NCI-H1092 (cell line): ENCODE data around the gene SP6.
A peak's percentile ranks its signal among the peaks of the same experiment; 100 is the strongest.

Experiments used
- DNase-seq: peaks from one replicate; lab custom pipeline; 2025; lab: John Stamatoyannopoulos, UW

Gene SP6

DNA sequence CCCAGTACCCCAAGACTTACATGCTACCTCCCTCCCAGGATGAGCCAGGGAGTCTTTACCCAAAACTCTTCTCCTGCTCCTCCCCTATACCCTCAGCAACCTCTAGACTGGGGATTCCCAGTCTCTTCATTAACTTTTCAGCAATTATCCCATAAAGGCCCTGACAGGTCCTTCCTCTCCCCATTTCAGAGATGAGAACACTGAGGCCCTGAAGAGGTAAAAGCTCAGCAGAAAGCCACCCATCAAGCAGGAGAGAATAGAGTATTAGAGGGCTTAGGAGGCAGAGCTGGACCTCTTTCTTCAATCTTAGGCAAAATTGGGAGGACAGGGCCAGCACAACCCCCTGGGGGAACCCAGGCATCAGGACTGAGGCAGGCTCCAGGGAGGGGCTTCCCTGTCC is 5.9 kb upstream of the SP6 start:
- DNase-seq = no peak

DNA sequence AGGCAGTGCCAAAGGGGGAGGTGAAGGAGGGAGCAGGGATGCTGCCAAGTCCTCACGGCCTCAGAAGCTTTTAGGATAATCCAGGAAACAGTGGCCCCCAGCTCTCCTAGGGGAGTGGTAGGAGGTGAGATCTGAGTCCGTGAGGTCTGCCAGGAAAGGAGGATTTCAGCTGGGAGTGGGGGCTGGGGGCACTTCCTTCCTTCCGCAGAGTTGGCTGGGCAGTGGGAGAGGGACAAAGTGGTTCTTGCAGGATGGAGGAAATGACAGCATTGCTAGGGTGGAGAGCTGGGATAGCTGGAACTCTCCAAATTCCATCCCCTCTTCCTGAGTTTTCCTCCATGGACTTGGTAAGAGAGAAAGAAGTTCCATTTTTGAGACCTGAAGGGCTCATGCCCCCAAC is 4.8 kb upstream of the SP6 start:
- DNase-seq = no peak

DNA sequence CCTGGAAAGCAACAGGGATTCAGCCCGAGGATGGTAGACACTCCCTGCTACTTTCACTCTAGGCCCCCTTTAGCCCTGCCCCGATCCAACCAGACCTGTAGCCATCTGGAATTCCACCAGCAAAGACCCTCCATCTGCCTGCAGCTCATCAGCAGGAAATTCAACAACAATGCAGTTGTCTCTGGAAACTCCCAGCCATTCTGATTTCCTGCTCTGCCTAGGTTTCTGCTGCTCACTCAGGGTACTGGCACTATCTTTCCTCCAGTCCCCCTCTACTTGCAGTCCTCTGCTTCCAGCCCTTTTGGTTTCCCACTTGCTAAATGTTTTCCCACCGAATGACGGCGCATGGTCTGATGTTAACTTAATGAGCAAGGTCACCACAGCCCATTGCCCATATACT is 2.7 kb upstream of the SP6 start:
- DNase-seq = no peak

DNA sequence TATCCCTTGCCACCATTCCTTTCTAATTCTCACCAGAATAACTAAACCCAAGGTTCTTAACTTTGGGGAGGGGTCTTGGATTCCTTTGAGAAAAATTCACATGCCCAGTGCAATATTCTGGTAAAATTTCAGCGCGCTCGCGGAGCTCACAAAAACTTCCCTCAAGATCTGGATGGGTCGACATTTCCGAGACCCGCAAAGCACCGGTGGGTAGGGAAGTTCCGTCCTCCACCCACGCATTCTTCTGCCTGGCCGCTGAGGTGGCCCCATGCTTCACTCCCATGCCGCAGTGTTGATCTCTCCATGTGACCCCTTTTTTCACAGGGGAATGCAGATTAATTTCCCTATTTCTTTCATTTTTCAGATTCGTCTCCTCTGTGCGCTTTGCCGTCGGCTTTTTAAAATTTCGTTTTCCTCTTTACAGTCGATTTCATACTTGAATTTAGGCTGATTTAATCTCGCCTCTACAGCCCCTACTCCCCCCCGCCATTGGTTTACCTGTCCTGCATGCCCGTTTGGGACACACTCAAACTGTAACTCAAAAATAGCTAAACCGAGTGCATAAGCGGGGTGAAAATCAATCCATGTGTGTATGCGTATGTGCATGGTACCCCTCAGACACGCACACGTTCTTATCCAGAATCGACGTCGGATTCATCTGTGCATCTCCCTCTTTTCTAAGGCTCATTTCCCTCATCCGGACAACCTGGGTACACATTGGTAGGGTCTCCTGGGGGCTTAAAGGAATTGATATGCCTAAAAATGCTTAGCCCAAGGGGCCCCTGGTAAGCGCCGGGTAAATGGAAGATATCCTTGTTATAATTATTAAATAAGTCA is 1.4 kb upstream of the SP6 start:
- no peak for DNase-seq

DNA sequence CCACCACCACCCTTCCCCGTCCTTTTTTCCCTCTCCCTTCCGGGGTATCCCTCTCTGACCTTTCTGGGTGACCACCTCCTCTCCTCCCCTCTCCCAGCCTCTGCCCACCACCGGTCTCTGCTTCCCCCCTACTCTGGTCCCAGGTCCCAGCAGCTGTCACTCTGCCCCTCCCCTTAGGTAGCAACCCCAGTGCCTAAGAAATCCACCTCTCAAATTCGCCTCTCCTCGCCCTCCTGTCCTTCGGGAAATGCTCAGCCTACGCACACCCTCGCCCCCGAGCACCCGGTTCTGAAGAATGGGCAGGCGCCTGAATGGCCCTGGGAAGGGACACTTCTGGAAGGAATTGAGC is 775 bp upstream of the SP6 start:
- no peak for DNase-seq

DNA sequence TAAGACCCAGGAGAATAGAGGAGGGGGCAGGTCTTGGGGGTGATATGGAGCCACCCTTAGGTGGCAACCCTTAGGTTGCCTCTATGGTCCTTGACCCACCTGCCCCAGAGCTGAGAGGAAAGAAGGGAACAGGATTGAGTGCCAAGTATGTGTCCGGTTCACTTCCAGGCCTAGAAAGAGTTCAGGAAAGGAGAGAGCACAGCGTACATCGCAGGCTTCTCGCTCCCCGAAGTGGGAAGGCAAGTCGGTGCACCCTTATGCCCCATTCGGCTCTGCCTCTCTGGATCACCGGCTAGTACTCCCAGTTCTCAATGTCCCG is 631 bp downstream of the SP6 start:
- DNase-seq = no peak

DNA sequence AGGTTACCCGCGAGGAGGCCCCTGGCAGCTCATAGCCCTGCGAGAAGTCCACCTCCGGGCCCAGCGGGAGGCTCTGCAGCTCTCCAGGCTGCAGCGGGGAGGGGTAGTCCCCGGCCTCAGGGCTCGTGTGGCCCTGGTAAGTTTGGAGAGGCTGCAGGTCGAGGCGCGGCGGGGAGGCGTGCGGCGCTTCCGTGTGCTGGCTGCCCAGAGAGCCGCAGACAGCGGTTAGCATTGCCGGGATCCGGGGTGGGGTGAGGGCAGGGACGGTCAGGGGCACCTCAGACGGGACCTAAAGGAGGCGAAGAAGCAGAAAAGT is 2.8 kb downstream of the SP6 start:
- DNase-seq = no peak

DNA sequence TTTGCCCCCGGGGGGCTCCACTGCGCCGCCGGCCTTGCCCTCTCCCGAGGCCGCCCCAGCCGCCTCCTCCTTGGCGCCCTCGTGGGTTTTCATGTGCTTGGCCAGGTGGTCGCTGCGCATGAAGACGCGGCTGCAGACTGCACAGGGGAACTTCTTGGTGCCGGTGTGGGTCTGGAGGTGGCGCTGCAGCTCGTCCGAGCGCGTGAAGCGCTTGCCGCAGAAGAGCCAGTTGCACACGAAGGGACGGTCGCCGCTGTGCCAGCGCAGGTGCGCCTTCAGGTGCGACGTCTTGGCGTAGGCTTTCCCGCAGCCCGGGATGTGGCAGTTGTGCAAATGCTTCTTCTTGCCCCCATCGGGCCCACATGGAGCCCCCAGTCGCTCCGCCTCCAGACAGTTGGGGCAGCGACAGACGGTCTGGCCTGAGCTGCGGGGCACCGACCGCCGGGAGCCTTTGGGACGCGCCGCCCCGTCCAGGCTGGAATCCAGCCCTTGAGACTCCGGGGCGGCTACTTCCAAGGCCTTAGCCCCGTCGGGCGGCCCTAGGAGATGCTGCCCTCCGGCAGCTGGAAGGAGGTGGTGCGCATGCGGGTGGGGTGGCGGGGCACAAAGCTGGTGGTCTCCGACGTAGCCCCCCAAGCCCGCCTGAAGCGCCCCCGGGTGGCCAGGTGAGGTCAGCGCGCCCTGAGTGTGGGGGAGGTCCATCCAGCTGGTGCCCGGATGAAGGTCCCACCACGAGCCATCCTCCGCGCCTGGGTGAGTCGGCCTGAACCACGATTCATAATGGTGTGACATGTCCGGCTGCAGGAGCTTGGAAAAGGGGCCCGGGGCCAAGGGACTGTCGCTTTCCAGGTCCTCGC is 3.4 kb downstream of the SP6 start:
- DNase-seq = no peak

DNA sequence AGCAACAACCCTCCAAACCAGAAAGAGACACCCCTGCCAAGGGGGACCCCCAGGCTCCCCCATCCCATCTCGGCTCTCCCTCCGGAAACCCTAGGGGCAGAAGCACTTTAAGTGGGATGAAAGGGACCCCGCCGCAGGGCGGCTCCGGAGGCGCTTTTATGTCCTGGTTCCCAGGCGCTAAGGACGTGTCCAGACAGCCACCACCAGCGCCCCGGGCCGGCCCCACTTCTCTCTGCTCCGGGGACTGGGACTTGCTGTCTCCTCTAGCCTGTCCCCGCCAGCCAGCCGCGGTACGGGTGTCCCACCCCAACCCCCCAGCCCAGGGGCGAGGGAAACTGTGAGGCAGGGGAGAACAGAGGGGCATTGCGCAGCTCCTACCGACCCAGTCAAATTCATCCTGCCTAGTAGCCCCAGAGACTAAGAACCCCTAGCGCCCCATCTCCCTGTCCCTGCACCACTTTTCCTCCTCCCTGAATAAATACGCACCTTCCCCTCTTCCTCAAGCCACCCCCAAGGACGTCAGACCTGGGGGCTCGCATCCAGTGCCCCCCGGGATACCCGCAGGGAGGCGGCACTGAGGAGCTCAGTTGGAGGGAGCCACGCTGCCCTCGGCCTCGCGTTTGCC is 4.1 kb downstream of the SP6 start:
- DNase-seq = no peak

DNA sequence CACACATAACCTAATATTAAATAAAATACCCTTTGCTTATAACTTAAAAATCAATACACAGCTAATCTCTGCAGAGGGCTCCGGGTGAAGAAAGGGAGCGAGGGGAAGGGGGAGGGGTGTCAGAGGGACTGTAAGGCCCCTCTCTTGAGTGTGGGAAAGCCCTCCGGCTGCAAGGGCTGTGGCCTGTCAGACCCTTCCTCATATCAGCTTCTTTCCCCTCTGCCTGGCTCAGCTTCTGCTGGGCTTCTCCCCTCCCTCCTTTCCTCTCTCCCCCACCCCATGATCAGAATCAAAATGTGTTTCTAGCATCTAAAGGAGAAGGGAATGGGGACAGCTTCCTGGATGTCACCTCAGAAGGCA is 5.3 kb downstream of the SP6 start:
- DNase-seq = no peak

DNA sequence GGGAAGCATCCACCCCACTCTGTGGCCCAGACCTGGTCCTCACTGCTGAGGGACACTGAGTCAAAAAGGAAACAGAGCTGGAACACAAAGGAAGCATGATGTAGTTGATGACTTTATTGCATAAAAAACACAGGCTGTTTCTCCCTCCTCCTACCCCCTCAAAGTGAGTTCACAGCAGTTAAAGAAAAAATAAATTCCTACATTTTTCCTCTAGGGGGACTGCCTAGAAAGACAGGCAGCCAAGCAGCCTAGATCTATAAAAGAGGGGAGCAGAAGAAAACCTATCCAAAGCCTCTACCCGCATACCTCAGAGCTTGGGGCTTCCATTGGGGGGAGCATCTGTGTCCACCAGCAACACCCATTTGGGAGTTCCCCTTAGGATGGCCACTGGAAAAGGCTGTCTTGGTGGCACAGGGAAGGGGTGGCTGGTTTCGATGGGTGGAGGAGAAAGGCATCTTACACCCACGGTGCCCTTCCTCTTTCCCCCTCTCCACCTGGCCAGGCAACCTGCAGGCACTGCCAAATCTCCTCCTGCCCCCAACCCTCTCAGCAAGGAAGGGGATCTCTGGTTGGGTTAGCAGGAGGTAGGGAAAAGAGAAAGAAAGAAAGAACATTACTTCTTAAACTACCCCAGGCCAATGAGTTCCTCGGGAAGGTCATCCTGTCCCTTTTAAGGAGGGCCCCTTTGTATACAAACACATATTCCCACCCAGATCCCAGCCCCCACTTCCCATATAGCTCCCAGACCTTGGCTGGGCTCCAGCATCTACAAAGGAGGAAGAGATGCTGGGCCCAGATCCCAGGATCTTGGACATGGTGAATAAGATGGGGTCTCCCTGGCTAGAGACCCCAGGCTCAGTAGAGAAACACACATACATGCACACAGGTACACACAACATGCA is 5.9 kb downstream of the SP6 start:
- no peak for DNase-seq

DNA sequence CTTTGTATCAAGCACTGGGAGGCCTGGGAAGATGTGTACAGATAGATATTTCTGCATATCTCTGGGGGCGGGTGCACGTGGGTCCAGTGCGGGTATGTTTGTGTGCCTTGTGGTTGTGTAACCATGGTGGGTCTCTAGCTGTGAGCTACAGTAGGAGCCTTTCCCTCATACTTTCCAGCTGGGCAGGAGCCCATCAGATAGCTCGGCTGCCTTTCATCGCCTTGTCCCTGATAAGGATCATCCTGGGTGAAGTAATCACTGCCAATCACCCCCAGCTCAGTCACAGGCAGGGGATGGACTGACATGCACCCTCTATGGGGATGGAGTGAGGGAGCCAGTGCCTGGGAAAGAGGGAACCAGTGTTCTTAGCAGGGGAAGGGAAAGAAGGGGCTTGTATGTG is 6.7 kb downstream of the SP6 start:
- no peak for DNase-seq

DNA sequence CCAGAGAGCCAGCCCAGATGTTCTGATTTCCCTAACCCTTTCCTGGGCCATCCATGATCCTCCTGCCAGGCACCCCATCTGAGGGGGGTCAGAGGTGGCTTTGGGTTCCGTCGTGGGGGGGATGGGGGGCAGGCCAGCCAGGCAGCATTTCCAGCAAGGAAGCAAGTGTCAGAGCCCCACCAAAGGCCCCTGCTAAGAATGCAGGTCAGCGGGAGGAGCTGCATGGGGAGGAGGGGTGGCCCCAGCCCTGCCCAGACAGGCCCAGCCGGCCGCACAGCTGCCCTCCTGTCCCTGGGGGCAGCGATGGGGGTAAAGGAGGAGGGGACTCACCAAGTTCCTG is 7.6 kb downstream of the SP6 start:
- no peak for DNase-seq

DNA sequence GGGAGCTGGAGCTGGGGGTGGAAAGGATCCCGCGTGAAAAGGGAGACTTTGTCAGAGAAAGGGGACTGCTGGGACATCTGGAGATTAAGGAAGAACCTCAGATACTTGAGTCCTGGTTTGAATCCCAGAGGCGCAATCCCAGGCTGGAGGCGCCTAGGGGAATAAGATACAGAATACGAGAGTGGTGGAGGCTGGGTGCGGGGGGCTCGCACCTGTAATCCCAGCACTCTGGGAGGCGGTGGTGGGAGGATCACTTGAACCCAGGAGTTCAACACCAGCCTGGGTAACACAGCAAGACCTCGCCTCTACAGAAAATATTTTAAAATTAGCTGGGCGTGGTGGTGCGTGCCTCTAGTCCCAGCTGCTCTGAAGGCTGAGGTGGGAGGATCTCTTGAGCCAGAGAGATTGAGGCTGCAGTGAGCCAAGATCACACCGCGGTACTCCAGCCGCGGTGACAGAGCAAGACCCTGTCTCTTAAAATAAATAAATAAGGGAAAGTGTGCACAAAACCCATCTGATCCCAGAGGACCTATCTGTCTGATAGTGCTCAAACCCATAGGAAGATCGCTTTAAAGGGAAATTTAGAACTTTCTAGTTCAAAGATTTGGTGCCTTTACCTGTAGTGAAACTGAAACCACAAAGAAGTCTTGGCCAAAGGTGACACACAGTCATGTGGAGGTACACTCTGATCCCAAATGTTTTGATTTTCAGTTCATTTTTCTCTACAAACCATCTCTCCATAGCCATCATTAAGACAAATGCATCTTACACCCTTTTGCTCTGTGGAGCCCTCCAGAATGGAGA is 9.3 kb downstream of the SP6 start:
- DNase-seq = no peak

DNA sequence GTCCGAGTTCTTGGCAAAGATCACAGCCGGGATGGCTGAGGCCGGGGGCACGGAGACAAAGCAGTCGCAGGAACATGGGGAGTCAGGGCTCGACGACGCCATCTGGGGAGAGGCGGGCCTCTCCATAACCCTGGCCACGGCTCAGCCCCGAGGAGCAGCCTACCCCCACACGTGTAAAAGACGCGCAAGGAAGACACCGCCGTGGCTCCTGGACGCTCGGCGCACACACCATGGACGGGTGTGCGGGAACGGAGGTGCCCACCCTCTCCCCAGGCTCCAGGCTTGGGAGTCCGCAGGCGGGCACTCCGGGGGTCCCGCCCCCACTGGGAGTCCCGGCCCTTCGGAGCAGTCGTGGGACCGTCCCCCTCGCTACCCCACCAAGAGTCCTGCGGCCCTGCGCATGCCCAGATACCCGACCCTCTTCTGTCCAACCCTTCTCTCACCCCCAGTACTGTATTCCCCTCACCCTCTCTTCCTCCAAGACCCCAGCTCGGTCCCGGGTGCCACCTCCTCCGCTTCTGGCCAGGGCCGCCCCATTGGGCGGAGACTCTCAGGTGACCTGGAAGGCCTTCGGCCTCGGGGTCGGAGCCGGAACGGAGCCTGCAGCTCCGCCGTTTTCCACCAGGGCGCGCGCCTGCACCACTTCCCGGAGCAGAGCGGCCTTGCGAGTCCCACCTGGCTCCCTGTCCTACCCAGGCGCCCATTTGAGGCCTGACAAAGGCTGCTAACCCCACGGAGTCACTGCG is 10.0 kb downstream of the SP6 start, which contains the start of gene SCRN2:
SCRN2 (minus strand) TSS at position 532 of the 746 bp plus-strand sequence; CDS start at position 102, 430 bp downstream.
- DNase-seq = peak; percentile 82

DNA sequence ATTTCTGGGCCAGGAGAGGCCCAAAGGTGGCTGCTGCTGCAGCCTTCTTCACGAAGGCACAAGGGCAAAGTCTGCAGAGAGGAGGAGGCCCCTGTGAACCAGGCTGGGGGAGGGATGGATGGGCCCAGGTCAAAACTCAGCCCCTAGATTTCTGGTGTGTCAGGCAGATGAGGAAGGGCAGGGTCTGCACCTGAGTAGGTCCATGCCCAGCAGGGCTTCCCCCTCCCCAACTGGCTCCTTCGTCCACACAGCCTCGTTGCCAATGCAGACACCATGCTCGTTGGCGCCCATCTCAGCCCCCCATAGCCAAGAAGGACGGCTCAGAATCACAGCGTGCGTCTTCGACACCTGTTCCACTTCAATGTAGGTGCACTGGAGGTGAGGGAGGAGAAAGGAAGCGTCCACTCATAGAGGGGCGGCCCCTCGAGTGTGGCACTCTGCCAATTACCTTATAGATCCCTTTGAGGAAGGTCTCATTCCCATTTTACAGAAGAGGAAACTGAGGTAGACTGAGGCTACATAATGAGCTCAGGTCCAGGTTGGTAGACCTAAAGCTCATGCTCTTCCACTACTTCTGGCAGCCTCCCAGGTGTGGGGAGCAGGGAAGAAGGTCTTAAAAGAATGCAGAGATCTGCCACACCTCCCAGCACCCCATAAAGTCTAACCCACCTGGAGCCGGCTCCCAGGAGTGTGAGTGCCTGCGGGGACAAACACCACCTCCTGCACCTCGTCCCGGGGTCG is 10.8 kb downstream of the SP6 start:
- no peak for DNase-seq

DNA sequence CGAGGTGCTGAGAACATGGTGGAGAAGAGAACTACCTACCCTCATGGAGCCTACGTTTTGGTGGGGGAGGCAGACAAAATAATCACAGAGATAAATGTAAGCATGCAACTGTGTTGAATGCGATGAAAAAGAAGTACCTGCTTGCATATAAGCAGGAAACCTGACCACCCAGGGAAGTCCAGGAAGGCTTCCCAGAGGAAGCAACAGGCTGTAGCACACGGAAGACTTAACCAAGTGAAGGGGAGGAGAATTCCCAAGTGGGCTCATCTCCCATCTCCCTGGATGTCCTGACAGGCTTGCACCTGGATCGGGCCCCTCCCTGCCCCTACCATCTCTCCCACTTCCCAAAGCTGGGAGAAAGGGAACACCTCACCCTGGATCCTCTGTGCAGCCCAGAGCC is 11.9 kb downstream of the SP6 start:
- DNase-seq = no peak

DNA sequence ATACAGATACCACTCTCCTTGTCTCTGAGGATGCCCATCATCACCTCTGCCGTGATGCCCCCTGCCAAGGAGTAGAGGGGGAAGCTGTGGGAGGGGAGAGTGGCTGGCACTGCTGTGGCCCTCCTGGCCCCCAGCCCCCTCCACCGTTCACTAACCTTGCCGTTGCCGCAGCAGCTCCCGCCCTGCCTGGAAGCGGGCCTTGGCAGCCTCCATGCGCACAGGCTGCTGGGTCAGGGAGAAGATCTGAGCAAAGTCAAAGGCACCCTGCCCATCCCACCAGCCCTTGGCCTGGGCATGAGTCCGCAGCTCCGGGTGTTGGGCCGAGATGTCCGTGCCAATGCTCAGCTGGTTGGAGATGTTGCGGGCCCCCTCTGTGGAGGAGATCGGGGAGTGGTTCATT is 12.3 kb downstream of the SP6 start:
- DNase-seq = no peak

DNA sequence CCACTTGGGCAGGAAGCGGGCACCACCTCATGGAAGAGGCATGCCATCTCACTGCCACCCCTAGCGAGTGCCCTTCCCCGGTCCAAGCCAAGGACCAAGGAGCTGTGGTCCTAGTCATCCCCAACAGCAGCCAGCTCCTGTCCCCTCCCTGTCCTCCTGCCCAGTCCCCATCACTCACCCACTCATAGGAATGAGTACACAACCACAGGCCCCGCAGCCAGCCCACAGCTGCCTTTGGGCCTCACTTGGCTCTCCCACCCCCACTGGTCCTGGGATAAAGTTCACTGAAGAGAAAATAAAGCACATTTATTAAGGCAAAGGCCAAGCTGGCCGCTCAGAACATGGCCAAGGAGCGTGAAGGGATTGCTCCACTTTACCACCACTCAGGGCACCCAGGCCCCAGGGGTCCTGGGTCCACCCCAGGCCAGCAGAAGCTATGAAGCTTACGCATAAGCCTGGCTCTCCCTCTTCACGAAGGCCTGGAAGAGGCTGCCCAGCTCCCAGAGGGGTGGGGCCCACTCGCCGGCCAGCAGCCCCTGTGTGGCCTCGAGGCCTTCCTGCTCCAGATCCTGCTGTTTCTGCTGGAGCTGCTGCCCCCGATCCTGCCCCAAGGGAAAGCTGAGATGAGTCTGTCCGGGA is 13.4 kb downstream of the SP6 start:
- no peak for DNase-seq

DNA sequence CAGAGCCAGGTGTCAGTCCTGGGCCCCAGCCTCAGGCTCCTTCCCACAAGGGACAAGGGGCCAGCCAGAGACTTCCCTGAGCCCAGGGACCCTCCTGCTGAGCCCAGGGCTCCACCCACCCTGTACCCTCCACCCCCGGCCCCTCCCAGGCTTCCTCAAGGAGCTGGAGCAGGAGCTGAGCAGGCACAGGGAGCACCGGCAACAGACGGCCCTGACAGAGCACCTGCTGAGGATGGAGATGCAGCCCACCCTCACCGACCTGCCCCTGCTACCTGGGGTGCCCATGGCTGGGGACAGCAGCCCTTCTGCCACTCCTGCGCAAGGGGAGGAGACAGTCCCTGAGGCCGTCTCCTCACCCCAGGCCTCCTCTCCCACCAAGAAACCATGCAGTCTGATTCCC is 14.4 kb downstream of the SP6 start:
- no peak for DNase-seq
